GM23338 (cell line): ENCODE data around the gene GHR. TPM values are rescaled to one million over a fixed set of nuclear protein-coding genes. Genes with fewer than 3 reads are reported as not detected.
A peak's percentile ranks its signal among the peaks of the same experiment; 100 is the strongest.

Experiments used
- ATAC-seq: fragments of 200-7000 bp; cut with Tn5 transposase; 3 replicates; pipeline ENCODE4 v1.9.1; 2020
- DNase-seq: peaks from one replicate; pipeline ENCODE4 v3.0.0-alpha.2; 2015; ENCODE audit warnings: low spot score
- H2AFZ ChIP-seq: fragments of 200-600 bp; sonication (generic); 2 replicates; pipeline ENCODE4 v1.8.0; 2016; ENCODE audit warnings: antibody characterized with exemption, mild to moderate bottlenecking, moderate library complexity
- H3F3A ChIP-seq: fragments of 200-600 bp; sonication (generic); replicated peaks from 2 replicates; pipeline ENCODE4 v1.8.0; 2017; ENCODE audit warnings: antibody characterized with exemption, mixed run types, low read depth
- H3K27ac ChIP-seq: fragments of 200-600 bp; sonication (generic); 2 replicates; pipeline ENCODE4 v1.6.1; 2016; ENCODE audit warnings: low read depth
- H3K27me3 ChIP-seq: fragments of 200-600 bp; sonication (generic); 2 replicates; pipeline ENCODE4 v1.8.0; 2016; ENCODE audit warnings: mild to moderate bottlenecking, mixed run types, moderate library complexity; ENCODE audit not compliant: insufficient read depth
- H3K36me3 ChIP-seq: fragments of 200-600 bp; sonication (generic); 2 replicates; pipeline ENCODE4 v1.8.0; 2016; ENCODE audit warnings: mild to moderate bottlenecking; ENCODE audit not compliant: insufficient read depth
- H3K4me1 ChIP-seq: fragments of 200-600 bp; sonication (generic); 2 replicates; pipeline ENCODE4 v1.8.0; 2016; ENCODE audit warnings: mild to moderate bottlenecking, moderate library complexity; ENCODE audit not compliant: insufficient read depth
- H3K4me2 ChIP-seq: fragments of 200-600 bp; sonication (generic); 2 replicates; pipeline ENCODE4 v1.7.1; 2017; ENCODE audit warnings: mixed run types
- H3K4me3 ChIP-seq: fragments of 200-600 bp; sonication (generic); 2 replicates; pipeline ENCODE4 v1.6.1; 2016; ENCODE audit warnings: mixed run types
- H3K79me2 ChIP-seq: fragments of 200-600 bp; sonication (generic); replicated peaks from 2 replicates; pipeline ENCODE4 v1.8.0; 2017; ENCODE audit warnings: mild to moderate bottlenecking; ENCODE audit not compliant: insufficient read depth
- H3K9me2 ChIP-seq: fragments of 200-600 bp; sonication (generic); 2 replicates; pipeline ENCODE4 v1.8.0; 2017; ENCODE audit not compliant: insufficient read depth
- H4K20me1 ChIP-seq: fragments of 200-600 bp; sonication (generic); replicated peaks from 2 replicates; pipeline ENCODE4 v1.8.0; 2017; ENCODE audit warnings: mild to moderate bottlenecking; ENCODE audit not compliant: insufficient read depth
- H3K27ac Mint-ChIP-seq: 2 replicates; pipeline ENCODE4 v1.8.0; 2020; ENCODE audit warnings: inconsistent platforms, mild to moderate bottlenecking, moderate library complexity, mixed read lengths
- H3K27me3 Mint-ChIP-seq: 3 replicates; pipeline ENCODE4 v1.8.0; 2022; ENCODE audit warnings: low read depth, mild to moderate bottlenecking, moderate library complexity, mixed read lengths, inconsistent platforms; ENCODE audit not compliant: insufficient read depth, poor library complexity
- H3K36me3 Mint-ChIP-seq: 3 replicates; pipeline ENCODE4 v1.8.0; 2021; ENCODE audit warnings: low read depth, mild to moderate bottlenecking, inconsistent platforms, moderate library complexity, mixed read lengths
- H3K4me1 Mint-ChIP-seq: 3 replicates; pipeline ENCODE4 v1.8.0; 2020; ENCODE audit warnings: mild to moderate bottlenecking, inconsistent platforms, mixed read lengths
- H3K4me3 Mint-ChIP-seq: 3 replicates; pipeline ENCODE4 v1.8.0; 2021; ENCODE audit warnings: moderate library complexity, mild to moderate bottlenecking, inconsistent platforms, mixed read lengths
- H3K9me3 Mint-ChIP-seq: 3 replicates; pipeline ENCODE4 v1.8.0; 2020; ENCODE audit warnings: moderate library complexity, mild to moderate bottlenecking, inconsistent platforms, mixed read lengths
- CREB1 ChIP-seq: fragments of 250-450 bp; sonication (Bioruptor Pico); IDR thresholded peaks from 2 replicates; pipeline ENCODE4 v1.5.0; 2020; ENCODE audit warnings: low read depth, mild to moderate bottlenecking, moderate library complexity
- CTCF ChIP-seq, 2 experiments: fragments of 200-600 bp in 1 of 2; sonication (generic) in 1 of 2; conservative IDR thresholded peaks; 2 replicates each; pipeline versions ENCODE4 v1.5.1 to v1.6.1; 2016 to 2017; ENCODE audit warnings: antibody characterized with exemption in 2 of 2, low read depth in 2 of 2, mild to moderate bottlenecking in 2 of 2, moderate library complexity in 1 of 2
- EZH2 ChIP-seq: fragments of 200-600 bp; sonication (generic); IDR thresholded peaks from one replicate; pipeline ENCODE4 v1.8.0; 2017; ENCODE audit warnings: antibody characterized with exemption, mild to moderate bottlenecking, low read depth; ENCODE audit not compliant: unreplicated experiment
- EZH2phosphoT487 ChIP-seq: fragments of 200-600 bp; sonication (generic); IDR thresholded peaks from one replicate; pipeline ENCODE4 v1.8.1; 2018; ENCODE audit warnings: antibody characterized with exemption; ENCODE audit not compliant: unreplicated experiment
- JUNB ChIP-seq: IDR thresholded peaks from one replicate; pipeline ENCODE4 v1.6.1; 2016; ENCODE audit warnings: antibody characterized with exemption; ENCODE audit not compliant: unreplicated experiment
- NANOG ChIP-seq: IDR thresholded peaks from 2 replicates; pipeline ENCODE4 v1.6.1; 2016; ENCODE audit warnings: antibody characterized with exemption, borderline replicate concordance
- POLR2AphosphoS5 ChIP-seq: IDR thresholded peaks from 2 replicates; pipeline ENCODE4 v1.6.1; 2016; ENCODE audit warnings: antibody characterized with exemption, low read depth
- STAT1 ChIP-seq: IDR thresholded peaks from one replicate; pipeline ENCODE4 v1.6.1; 2016; ENCODE audit warnings: antibody characterized with exemption; ENCODE audit not compliant: unreplicated experiment
- ZNF114 ChIP-seq: fragments of 250-450 bp; sonication (Bioruptor Pico); IDR thresholded peaks from 2 replicates; pipeline ENCODE4 v1.5.0; 2020; ENCODE audit warnings: mild to moderate bottlenecking, moderate library complexity
- polyA plus RNA-seq: library from polyadenylated mRNA; unstranded; fragments of >200 nt; fragmentation: Nextera tagmentation; extraction: Ambion mirVana; gene quantifications from 2 replicates; pipeline ENCODE4 v1.2.1, GENCODE V29; 2016
- total RNA-seq: library from RNA; depleted of rRNA; stranded (reverse); fragments of >200 nt; shearing (Covaris generic); gene quantifications from 2 replicates; pipeline ENCODE4 v1.2.3, GENCODE V29; 2014
- TF ChIP-seq, protein P1 (sequence below): IDR thresholded peaks from 2 replicates; pipeline ENCODE4 v1.6.1; 2016; ENCODE audit warnings: antibody characterized with exemption

Gene GHR
- total and polyA plus RNA-seq, 2 experiments from 2014 or later = 0.21 to 1.9 TPM

GRCh38 chr5:42496397-42497156, 73.3 kb downstream of the GHR start (continued):
- TF ChIP-seq, protein P1, sequence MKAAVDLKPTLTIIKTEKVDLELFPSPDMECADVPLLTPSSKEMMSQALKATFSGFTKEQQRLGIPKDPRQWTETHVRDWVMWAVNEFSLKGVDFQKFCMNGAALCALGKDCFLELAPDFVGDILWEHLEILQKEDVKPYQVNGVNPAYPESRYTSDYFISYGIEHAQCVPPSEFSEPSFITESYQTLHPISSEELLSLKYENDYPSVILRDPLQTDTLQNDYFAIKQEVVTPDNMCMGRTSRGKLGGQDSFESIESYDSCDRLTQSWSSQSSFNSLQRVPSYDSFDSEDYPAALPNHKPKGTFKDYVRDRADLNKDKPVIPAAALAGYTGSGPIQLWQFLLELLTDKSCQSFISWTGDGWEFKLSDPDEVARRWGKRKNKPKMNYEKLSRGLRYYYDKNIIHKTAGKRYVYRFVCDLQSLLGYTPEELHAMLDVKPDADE = no peak
- TF ChIP-seq CTCF (conservative IDR thresholded peaks at IDR 0.05; ENCODE audit: low read depth in 2 of 2) (no peak), JUNB (no peak), EZH2phosphoT487 (no peak), ZNF114 (CRISPR knock-in tag) (no peak), POLR2AphosphoS5 (no peak), STAT1 (no peak), NANOG (no peak), CREB1 (CRISPR knock-in tag) (no peak), EZH2 (no peak)

DNA sequence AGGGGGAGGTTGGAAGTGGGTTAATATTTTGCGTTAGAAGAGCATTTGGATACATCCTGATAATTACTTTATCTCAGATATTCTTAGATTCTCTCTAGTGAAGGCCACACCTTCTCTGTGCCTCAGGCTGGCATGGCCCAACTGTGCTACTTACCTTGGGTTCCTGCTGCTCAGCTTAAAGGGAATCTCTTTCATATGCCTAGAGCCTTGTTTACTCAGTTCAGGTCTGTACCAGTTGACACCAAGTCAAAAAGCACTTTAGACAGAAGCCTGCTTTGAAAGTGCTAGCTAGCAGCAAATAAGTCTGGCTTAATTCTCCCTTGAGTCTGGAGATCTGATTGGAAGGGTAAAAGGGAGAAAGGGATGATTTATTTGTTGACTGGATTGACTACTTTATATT, 74.8 kb downstream of the GHR start:
- Histone ChIP-seq H3K4me3 (no peak overlapping the region), H3K4me1 (peaks cover 25% of the 10 kb centered on the region), H3K27ac (no peak overlapping the region), H3K79me2 (no peaks in the 10 kb centered on the region), H3K27me3 (no peaks in the 10 kb centered on the region), H2AFZ (no peak overlapping the region), H4K20me1 (no peaks in the 10 kb centered on the region), H3K9me2 (peaks cover 17% of the 10 kb centered on the region), H3F3A (no peaks in the 10 kb centered on the region), H3K4me2 (peak overlapping the region; percentile 41; the same call in 1 of the 2 replicates), H3K36me3 (no peaks in the 10 kb centered on the region)
- DNase-seq (no peak), ATAC-seq (peak; percentile 75)
- no peaks in the 10 kb centered on the region for H3K36me3 Mint-ChIP-seq
- peaks cover 23% of the 10 kb centered on the region; the same call in 2 of the 3 replicates for H3K9me3 Mint-ChIP-seq
- H3K4me3 Mint-ChIP-seq = no peak overlapping the region
- H3K27ac Mint-ChIP-seq = no peak overlapping the region
- peaks cover 24% of the 10 kb centered on the region for H3K4me1 Mint-ChIP-seq
- H3K27me3 Mint-ChIP-seq = peaks cover 2% of the 10 kb centered on the region
- TF ChIP-seq EZH2 (no peak), POLR2AphosphoS5 (no peak), EZH2phosphoT487 (no peak), CTCF (conservative IDR thresholded peaks at IDR 0.05; ENCODE audit: low read depth in 2 of 2) (no peak), STAT1 (no peak), NANOG (no peak)
- TF ChIP-seq, protein P1 = no peak
